T-helper 9 cell (primary cell): ENCODE measurements around the gene DDX17.
"Not testable (repeated sequence)": the region's sequence is repeated elsewhere in the genome, so short reads cannot be mapped to it uniquely, and the experiment has no call there.

Experiments
- DNase-seq: peaks from one replicate; pipeline ENCODE4 v3.0.0-alpha.2; 2020

The DDX17 gene

DNA sequence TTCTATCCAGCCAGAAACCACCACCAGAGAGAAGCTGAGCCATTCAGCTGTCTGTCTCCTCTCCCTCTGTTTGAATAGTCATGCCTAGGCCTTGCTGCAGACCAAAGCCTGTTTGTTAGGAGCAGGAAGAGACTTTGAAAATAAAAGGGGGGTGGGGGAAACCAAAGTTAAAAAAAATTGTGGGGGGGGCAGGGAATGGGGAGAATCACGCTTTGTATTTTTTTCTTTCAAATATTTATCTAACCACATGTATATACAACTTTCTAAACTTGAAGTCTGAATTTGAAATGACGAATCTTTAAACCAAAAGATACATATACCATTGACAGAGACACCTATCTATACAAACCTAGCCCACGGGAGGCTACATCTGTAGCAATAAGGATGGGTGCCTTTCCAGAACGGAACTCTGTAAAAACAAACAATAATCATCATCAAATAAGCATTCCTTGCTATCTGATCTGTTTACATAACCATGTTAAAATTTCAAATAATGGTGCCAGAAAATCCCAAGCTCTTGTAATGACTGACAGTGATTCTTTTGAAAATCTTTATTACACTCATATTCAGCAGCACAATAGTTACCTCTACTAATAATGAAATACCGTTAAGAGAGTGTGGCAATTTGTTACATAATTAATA, 14.3 kb downstream of the DDX17 start:
- DNase-seq: no peak

DNA sequence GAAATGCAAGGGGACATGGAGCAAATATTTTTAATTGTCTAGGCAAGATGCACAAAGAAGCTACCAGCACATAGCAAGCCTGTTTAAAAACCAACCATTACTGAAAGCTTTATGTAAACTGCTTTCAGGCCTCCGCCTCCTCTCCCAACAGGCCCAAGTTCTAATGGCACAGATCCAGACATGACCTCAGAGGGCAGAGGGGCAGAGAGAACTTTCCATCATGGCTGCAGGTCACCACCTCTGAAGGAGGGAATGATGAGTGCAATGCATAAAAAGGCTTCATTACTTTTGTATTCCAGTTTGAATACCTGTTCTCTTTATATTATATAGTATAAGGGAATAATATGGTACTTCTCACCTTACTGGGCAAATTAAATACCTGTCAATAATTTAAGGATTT, 15.2 kb downstream of the DDX17 start:
- no peak for DNase-seq

- DNase-seq: no peak
Measured at GRCh38 chr22:38490475-38490874, 15.6 kb downstream of the DDX17 start.

DNA sequence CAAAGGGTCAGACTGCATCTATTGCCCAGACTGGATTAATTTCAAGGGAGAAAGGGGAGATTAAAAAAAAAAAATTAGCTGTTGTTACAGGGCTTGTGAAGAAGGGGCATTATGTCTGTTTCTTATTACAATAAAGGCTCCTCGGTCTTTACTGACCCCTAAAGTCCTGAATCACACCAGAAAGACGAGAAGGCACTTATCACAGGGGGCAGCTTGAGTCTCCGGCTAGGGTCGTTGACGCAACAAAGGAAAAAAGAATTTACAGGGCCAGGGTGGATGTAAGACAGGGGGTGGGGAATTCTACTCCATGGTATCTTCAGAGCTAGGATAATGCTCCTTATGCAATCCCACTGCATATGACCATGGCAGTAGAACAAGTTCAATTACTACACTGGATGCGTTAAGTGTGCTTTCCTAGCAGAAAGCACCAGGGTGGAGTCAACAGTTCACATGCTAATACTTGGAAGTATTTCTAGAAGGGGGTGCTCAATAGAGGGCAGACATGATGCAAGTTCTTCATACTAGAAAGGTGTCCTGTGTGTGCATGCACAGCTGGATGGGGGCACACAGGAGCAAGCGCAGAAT, 16.5 kb downstream of the DDX17 start:
- no peak for DNase-seq

DNA sequence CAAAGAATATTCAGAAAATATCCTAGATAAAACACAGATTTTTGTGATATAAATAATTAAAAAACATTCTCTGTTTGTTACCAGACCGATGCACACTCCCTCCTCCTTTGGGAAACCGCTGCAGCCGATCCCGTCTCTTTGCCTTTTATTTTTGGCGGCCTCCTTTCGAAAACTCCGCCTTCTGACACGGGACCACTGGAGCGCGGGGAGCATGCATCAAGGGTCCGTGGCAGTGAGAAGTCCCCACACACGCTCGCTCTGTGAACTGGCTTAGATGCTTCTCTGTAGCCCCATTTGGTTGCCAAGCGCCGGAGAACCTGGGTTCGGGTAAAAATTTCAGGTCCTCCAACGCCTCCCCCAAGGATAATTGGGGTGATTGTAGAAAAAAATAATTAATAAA, 17.0 kb downstream of the DDX17 start:
- no peak for DNase-seq

- DNase-seq: no peak
Measured at GRCh38 chr22:38487946-38488345, 18.2 kb downstream of the DDX17 start.

DNA sequence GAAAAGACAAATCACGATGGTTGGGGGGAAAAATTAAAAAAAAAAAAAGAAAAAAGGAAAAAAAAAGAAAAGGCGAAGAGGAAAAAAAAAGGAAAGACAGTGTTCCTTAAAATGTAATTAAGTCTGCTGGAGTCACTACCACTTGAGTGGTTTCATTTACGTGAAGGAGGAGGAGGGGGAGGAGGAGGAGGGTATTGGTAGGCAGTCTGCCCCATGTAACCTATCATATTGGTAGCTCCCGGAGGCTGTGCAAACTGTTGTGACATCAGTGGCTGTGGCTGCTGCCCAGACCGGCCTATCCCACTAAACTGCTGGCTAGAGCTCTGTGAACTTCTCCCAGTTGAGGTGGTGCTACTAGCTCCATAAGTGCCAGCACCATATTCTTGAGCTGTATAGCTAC, 20.3 kb downstream of the DDX17 start:
- DNase-seq: no peak

DNA sequence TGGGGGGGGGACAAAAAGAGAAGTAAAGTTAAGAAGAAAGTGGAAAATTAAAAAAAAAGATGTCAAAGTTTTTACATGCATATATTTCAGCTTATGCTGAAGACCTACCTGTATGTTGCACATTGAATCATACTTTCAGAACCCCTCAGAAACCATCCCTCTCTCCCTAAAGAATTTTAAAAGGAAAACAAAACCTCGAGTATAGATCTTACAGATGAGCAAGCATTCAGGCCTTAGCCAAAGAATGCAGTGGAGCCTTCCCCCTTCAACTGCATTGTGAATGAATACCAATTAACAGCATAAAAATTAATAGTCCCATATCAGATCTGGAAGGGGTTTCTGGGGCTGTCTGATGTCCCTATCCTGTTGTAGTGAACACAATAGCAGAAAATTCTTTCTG, 21.9 kb downstream of the DDX17 start:
- DNase-seq: no peak

GRCh38 chr22:38482662-38483308, 23.3 kb downstream of the DDX17 start:
- DNase-seq: no peak

DNA sequence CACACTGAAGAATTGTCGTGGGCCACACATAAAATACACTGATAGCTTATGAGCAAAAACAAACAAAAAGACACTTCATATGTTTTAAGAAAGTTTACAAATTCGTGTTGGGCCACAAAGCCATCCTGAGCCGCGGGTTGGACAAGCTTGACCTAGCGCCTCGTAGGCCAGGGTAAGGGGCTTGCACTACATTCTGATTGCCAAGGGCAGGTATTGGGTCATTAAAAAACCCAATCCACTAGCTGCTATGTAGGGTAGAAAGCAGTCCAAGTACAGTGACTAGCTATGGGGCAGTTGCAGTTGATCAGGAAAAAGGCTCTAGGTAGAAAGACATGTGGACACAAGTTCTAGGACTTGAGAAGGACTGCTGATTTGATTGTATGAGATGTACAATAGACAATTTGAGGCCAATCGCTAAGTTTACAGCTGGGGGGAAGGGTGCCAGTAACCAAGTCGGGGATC, 24.2 kb downstream of the DDX17 start:
- DNase-seq: no peak

GRCh38 chr22:38481162-38481870, 24.8 kb downstream of the DDX17 start:
- DNase-seq: no peak

GRCh38 chr22:38479096-38479837, 26.8 kb downstream of the DDX17 start:
- no peak for DNase-seq

- no peak for DNase-seq
Measured at GRCh38 chr22:38477585-38477984, 28.5 kb downstream of the DDX17 start.

- DNase-seq: no peak
Measured at GRCh38 chr22:38474003-38474607, 32.0 kb downstream of the DDX17 start.

GRCh38 chr22:38471237-38471636, 34.9 kb downstream of the DDX17 start:
- DNase-seq: no peak

GRCh38 chr22:38470179-38470578, 35.9 kb downstream of the DDX17 start:
- not testable (repeated sequence) for DNase-seq

- DNase-seq: no peak
Measured at GRCh38 chr22:38469306-38469781, 36.8 kb downstream of the DDX17 start.

GRCh38 chr22:38468443-38469305, 37.4 kb downstream of the DDX17 start:
- DNase-seq: no peak

- DNase-seq: peak; percentile 15
Measured at GRCh38 chr22:38467904-38468442, 38.1 kb downstream of the DDX17 start, which contains the start of gene KDELR3. TSS of gene KDELR3 (plus strand) at chr22:38468096. CDS start at chr22:38468234, 138 bp downstream.

DNA sequence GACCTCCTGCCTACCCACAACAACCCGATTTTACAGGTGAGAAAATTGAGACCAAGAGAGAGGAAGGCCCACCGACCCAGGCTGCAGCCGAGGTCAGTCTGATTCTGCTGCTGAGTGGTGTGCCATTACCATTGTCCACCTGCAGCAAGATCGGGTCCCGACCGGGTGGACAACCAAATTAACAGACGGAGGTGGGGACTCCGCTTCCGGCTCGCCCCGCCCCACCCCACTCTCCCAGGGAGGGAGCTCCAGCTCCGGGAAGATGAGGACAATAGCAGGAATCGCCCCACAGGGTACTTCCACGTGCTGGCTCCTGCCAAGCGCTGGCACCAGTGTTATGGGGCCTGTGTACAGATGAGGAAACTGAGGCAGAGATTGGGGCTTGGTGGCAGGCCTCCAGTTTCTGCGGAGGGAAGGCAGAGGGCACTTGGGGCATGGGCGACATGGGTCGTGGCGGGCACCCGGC, 38.6 kb downstream of the DDX17 start:
- DNase-seq: no peak
